Karpas-422 (cell line): Measurements from ENCODE around the gene CSN3. TPM values are rescaled to one million over a fixed set of nuclear protein-coding genes. Genes with fewer than 3 reads are reported as not detected.
"Not testable (repeated sequence)": the region's sequence is repeated elsewhere in the genome, so short reads cannot be mapped to it uniquely, and the experiment has no call there.

ENCODE experiments used
- DNase-seq: peaks from one replicate; pipeline ENCODE4 v3.0.0-alpha.2; 2015
- H2AFZ ChIP-seq: fragments of 200-600 bp; sonication (generic); 2 replicates; pipeline ENCODE4 v1.6.1; 2014; ENCODE audit warnings: antibody characterized with exemption, low read length, mixed read lengths
- H3K27ac ChIP-seq: fragments of 200-600 bp; sonication (generic); 2 replicates; pipeline ENCODE4 v1.5.1; 2014; ENCODE audit warnings: mild to moderate bottlenecking, low read length, moderate library complexity
- H3K27me3 ChIP-seq: fragments of 200-600 bp; sonication (generic); 2 replicates; pipeline ENCODE4 v1.6.1; 2014; ENCODE audit warnings: low read length, mixed read lengths
- H3K36me3 ChIP-seq: fragments of 200-600 bp; sonication (generic); 2 replicates; pipeline ENCODE4 v1.6.1; 2014; ENCODE audit warnings: low read length, mixed read lengths; ENCODE audit not compliant: insufficient read depth
- H3K4me1 ChIP-seq: fragments of 200-600 bp; sonication (generic); 2 replicates; pipeline ENCODE4 v1.6.1; 2014; ENCODE audit warnings: mild to moderate bottlenecking, low read length, mixed read lengths
- H3K4me2 ChIP-seq: fragments of 200-600 bp; sonication (generic); 2 replicates; pipeline ENCODE4 v1.6.1; 2014; ENCODE audit warnings: low read length, low read depth, mild to moderate bottlenecking; ENCODE audit not compliant: poor library complexity, severe bottlenecking
- H3K4me3 ChIP-seq: fragments of 200-600 bp; sonication (generic); 2 replicates; pipeline ENCODE4 v1.5.1; 2014; ENCODE audit warnings: mild to moderate bottlenecking, antibody characterized with exemption, low read length, mixed read lengths
- H3K79me2 ChIP-seq: fragments of 200-600 bp; sonication (generic); 2 replicates; pipeline ENCODE4 v1.6.1; 2014; ENCODE audit warnings: mild to moderate bottlenecking, low read length, mixed read lengths
- H3K9ac ChIP-seq: fragments of 200-600 bp; sonication (generic); 2 replicates; pipeline ENCODE4 v1.6.0; 2014; ENCODE audit warnings: low read length
- H3K9me2 ChIP-seq: fragments of 200-600 bp; sonication (generic), shearing (Covaris generic); replicated peaks from 2 replicates; pipeline ENCODE4 v1.6.0; 2014; ENCODE audit warnings: mild to moderate bottlenecking, low read length, moderate library complexity; ENCODE audit not compliant: insufficient read depth
- H3K9me3 ChIP-seq: fragments of 300-700, 200-600 bp; sonication (generic); 2 replicates; pipeline ENCODE4 v1.6.1; 2014; ENCODE audit warnings: low read length, mixed read lengths
- H4K20me1 ChIP-seq: fragments of 200-600 bp; sonication (generic); 2 replicates; pipeline ENCODE4 v1.6.1; 2014; ENCODE audit warnings: mild to moderate bottlenecking, antibody characterized with exemption, low read length, low read depth; ENCODE audit not compliant: insufficient read depth
- total RNA-seq: library from RNA; depleted of rRNA; stranded (reverse); fragments of >200 nt; shearing (Covaris generic); gene quantifications from 2 replicates; pipeline ENCODE4 v1.2.3, GENCODE V29; 2014; ENCODE audit warnings: low replicate concordance; rRNA removed

The CSN3 gene, protein sequence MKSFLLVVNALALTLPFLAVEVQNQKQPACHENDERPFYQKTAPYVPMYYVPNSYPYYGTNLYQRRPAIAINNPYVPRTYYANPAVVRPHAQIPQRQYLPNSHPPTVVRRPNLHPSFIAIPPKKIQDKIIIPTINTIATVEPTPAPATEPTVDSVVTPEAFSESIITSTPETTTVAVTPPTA
- not detected in 2 replicates for total RNA-seq

DNA sequence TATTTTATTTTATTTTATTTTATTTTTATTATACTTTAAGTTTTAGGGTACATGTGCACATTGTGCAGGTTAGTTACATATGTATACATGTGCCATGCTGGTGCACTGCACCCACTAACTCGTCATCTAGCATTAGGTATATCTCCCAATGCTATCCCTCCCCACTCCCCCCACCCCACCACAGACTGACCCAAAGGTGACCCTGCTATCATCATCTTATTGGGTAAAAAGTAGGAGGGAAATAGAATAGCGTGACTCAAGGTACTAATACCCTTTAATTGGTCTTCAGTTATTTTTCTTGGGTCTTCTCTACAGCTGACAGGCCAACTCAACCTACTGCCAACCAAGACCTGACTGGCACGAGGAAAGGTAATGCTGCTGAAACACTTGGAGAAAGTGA, at the start of gene CSN3:
Gene CSN3 (plus strand): TSS at position 301 of the 400 bp plus-strand sequence. CDS start 2,223 bp downstream, outside the sequence.
- not testable (repeated sequence) for H3K9me2 ChIP-seq, H3K27me3 ChIP-seq, DNase-seq, H3K9me3 ChIP-seq, H3K9ac ChIP-seq, H3K4me3 ChIP-seq, H2AFZ ChIP-seq, H3K27ac ChIP-seq, H3K79me2 ChIP-seq, H4K20me1 ChIP-seq, H3K4me1 ChIP-seq, H3K4me2 ChIP-seq, H3K36me3 ChIP-seq

DNA sequence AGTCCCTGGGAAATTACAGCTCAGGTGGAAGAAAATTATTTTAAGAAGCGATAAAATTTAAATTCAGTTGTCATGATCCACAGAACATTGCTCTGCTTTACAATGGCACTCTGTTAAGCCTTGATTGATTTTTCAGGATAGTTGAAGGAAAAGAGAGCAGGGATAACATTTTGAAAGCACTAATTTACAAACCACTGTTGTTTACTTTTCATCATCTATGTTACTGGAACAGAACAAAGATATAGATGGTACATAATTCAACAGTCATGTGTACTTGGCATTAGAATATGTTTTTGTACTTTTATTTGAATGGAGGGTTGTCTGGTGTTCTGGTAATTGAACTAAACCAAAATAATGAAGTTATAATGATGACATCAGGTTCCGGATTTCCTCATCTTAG, 49.5 kb upstream of the CSN3 start:
- H3K4me2 ChIP-seq = no peak overlapping the region
- H3K4me1 ChIP-seq = no peaks in the 10 kb centered on the region
- H2AFZ ChIP-seq = no peak overlapping the region
- no peak overlapping the region for H3K4me3 ChIP-seq
- no peaks in the 10 kb centered on the region for H4K20me1 ChIP-seq
- no peak overlapping the region for H3K9ac ChIP-seq
- no peaks in the 10 kb centered on the region for H3K79me2 ChIP-seq
- H3K27me3 ChIP-seq = no peaks in the 10 kb centered on the region
- no peaks in the 10 kb centered on the region for H3K9me2 ChIP-seq
- no peak for DNase-seq
- no peaks in the 10 kb centered on the region for H3K9me3 ChIP-seq
- no peaks in the 10 kb centered on the region for H3K36me3 ChIP-seq
- H3K27ac ChIP-seq = no peak overlapping the region

DNA sequence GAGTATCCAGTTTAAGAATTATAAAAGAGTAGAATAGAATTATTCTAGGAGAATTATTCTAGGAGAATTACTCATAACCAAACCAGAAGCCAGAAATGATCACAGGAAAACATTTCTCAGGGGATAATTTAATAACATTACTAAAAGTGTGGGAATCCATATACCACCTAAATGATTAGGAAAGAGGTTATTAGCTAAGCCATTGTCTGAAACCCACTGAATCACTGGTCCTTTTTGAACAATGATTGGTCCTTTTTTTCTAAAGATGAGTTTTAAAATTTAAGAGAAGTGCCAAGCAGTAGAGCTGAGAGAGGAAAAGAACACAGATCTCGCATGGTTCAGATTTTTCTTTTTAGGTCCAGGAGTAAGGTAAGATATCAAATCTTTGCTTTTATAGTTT, 47.0 kb upstream of the CSN3 start, which contains the start of gene ODAM:
Gene ODAM (plus strand): TSS at position 301 of the 400 bp plus-strand sequence. CDS start 819 bp downstream, outside the sequence.
- no peaks in the 10 kb centered on the region for H3K4me1 ChIP-seq
- no peaks in the 10 kb centered on the region for H3K9me3 ChIP-seq
- no peaks in the 10 kb centered on the region for H4K20me1 ChIP-seq
- H3K27me3 ChIP-seq = no peaks in the 10 kb centered on the region
- H3K9me2 ChIP-seq = no peaks in the 10 kb centered on the region
- H3K36me3 ChIP-seq = no peaks in the 10 kb centered on the region
- DNase-seq = no peak
- no peak within 1 kb of the TSS for H3K4me2 ChIP-seq
- H3K9ac ChIP-seq = no peak within 1 kb of the TSS
- H2AFZ ChIP-seq = no peak within 1 kb of the TSS
- no peak within 1 kb of the TSS for H3K4me3 ChIP-seq
- H3K79me2 ChIP-seq = no peaks in the 10 kb centered on the region
- no peak within 1 kb of the TSS for H3K27ac ChIP-seq

DNA sequence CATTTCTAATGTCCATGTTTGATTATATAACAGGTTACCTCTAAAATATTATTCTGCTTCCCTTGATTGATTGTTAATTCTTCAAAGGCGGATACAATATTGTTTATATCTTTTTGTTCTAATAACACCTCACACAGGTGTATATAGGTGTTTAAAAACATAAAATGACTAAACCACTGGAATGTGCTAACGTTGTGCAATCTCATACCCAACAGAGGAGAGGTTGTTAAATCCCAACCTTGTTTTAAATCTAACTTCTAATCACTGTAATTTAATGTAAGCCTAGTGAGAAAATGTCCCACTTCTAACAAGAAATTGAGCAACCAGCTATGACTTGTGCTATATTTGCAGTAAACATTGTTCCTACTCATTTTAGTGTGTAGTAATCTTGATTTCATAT, 45.5 kb upstream of the CSN3 start:
- no peaks in the 10 kb centered on the region for H3K9me3 ChIP-seq
- no peaks in the 10 kb centered on the region for H3K36me3 ChIP-seq
- H4K20me1 ChIP-seq = no peaks in the 10 kb centered on the region
- no peaks in the 10 kb centered on the region for H3K9me2 ChIP-seq
- no peak overlapping the region for H3K27ac ChIP-seq
- no peak overlapping the region for H3K4me2 ChIP-seq
- H3K4me3 ChIP-seq = no peak overlapping the region
- DNase-seq = no peak
- no peaks in the 10 kb centered on the region for H3K27me3 ChIP-seq
- H3K9ac ChIP-seq = no peak overlapping the region
- no peak overlapping the region for H2AFZ ChIP-seq
- no peaks in the 10 kb centered on the region for H3K79me2 ChIP-seq
- no peaks in the 10 kb centered on the region for H3K4me1 ChIP-seq

DNA sequence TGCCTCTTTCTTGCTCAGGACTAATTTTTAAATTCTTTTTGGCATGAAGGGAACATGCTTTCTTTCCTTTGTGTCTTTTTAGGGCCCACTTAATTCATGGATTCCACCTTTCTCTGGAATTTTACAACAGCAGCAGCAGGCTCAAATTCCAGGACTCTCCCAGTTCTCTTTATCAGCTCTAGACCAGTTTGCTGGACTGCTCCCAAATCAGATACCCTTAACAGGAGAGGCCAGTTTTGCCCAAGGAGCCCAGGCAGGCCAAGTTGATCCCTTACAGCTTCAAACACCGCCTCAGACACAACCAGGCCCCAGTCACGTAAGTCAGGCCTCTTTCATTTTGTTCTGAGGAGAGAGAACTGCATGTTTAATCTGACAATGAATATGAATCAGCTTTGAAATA, 44.6 kb upstream of the CSN3 start:
- no peak overlapping the region for H2AFZ ChIP-seq

DNA sequence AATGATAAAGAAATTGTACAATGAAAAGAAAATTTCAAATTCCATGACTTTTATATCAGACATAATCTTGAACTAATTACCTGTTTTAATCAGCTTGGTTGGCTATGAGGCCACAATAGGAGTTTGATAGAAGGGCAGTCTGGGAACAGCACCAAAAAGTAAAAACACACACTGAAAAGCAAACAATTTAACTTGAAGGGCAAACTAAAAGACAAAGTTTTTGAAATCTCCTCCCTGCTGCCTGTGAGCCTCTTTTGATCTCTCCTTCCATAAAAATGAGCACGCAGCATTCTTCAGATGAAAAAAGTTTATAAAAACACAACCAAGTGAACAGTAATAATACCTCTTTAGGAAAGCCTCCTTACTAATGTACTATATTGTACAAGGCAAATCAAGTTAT, 38.8 kb upstream of the CSN3 start:
- H3K9ac ChIP-seq = no peak overlapping the region
- H3K27me3 ChIP-seq = no peaks in the 10 kb centered on the region
- no peaks in the 10 kb centered on the region for H3K9me3 ChIP-seq
- H3K79me2 ChIP-seq = no peaks in the 10 kb centered on the region
- H3K4me1 ChIP-seq = no peaks in the 10 kb centered on the region
- H4K20me1 ChIP-seq = no peaks in the 10 kb centered on the region
- no peaks in the 10 kb centered on the region for H3K9me2 ChIP-seq
- no peak for DNase-seq
- H3K36me3 ChIP-seq = no peaks in the 10 kb centered on the region
- no peak overlapping the region for H2AFZ ChIP-seq
- no peak overlapping the region for H3K4me3 ChIP-seq
- H3K27ac ChIP-seq = no peak overlapping the region
- no peak overlapping the region for H3K4me2 ChIP-seq

More for the DNA sequence above, 44.6 kb upstream of the CSN3 start:
- H3K9ac ChIP-seq = no peak overlapping the region
- no peaks in the 10 kb centered on the region for H3K4me1 ChIP-seq
- H3K4me3 ChIP-seq = no peak overlapping the region
- no peaks in the 10 kb centered on the region for H3K27me3 ChIP-seq
- DNase-seq = no peak
- no peak overlapping the region for H3K4me2 ChIP-seq
- no peaks in the 10 kb centered on the region for H3K36me3 ChIP-seq
- no peaks in the 10 kb centered on the region for H3K9me2 ChIP-seq
- H3K79me2 ChIP-seq = no peaks in the 10 kb centered on the region
- no peaks in the 10 kb centered on the region for H3K9me3 ChIP-seq
- no peaks in the 10 kb centered on the region for H4K20me1 ChIP-seq
- no peak overlapping the region for H3K27ac ChIP-seq

DNA sequence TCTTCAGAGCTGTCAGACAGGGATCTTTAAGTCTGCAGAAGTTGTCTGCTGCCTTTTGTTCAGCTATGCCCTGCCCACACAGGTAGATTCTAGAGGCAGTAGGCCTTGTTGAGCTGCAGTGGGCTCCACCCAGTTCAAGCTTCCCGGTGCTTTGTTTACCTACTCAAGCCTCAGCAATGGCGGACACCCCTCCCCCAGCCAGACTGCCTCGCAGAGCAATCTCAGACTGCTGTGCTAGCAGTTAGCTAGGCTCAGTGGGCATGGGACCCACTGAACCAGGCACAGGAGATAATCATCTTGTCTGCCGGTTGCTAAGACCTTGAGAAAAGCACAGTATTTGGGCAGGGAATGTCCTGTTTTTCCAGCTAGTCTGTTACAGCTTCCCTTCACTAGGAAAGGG, 29.6 kb upstream of the CSN3 start:
- H3K9ac ChIP-seq, H3K79me2 ChIP-seq: not testable (repeated sequence)

DNA sequence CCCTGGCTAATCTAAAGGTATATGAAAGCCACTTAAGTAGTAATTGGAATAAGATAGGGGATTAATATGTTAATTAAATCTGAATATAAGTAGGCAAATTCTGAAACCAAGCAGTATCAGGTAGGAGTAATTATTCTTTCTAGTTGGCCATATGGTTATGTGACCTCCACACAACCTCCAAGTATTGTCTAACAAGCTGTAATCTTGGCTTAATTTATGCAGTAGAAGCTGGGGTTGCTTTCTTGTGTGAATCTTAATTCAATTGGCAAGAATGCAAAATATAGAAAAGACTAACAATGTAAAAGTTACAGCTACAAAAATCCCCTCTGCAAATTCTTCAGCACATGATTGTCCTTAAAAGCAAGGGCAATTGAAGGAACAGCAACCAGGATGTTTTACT, 26.3 kb upstream of the CSN3 start:
- H3K9ac ChIP-seq, H3K27ac ChIP-seq, H3K4me1 ChIP-seq, H3K9me3 ChIP-seq, H3K79me2 ChIP-seq, H2AFZ ChIP-seq, H4K20me1 ChIP-seq, H3K4me2 ChIP-seq, H3K9me2 ChIP-seq, H3K27me3 ChIP-seq, H3K36me3 ChIP-seq, H3K4me3 ChIP-seq, DNase-seq: not testable (repeated sequence)

More for the DNA sequence above, 29.6 kb upstream of the CSN3 start:
- not testable (repeated sequence) for H3K9me2 ChIP-seq, H3K9me3 ChIP-seq, H3K27me3 ChIP-seq, DNase-seq, H3K4me1 ChIP-seq, H3K36me3 ChIP-seq, H4K20me1 ChIP-seq, H3K27ac ChIP-seq, H3K4me2 ChIP-seq, H3K4me3 ChIP-seq, H2AFZ ChIP-seq

DNA sequence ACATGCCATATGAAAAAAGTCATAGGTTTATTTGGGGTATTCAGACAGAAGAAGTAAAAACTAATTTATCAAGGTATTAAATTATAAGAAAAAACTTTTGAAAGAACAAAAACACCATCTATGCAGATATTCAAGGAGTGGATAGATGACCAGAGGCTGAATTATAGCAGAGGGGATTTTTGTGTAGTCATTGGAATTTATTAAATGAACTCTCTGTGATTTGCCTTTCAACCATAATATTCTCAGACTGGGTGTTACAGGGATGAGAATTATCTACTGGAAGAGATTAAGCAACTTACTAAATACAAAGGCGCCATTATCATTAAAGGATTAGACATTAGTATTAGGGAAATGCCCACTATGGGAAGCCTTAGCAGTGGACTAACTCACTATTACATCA, 25.8 kb upstream of the CSN3 start:
- not testable (repeated sequence) for H3K4me1 ChIP-seq, H3K4me3 ChIP-seq, DNase-seq, H3K9ac ChIP-seq, H3K4me2 ChIP-seq, H2AFZ ChIP-seq, H3K9me3 ChIP-seq, H4K20me1 ChIP-seq, H3K27me3 ChIP-seq, H3K36me3 ChIP-seq, H3K27ac ChIP-seq, H3K9me2 ChIP-seq, H3K79me2 ChIP-seq
